Osteoblast (primary cell): ENCODE results near the gene GAPDH. TPM values are rescaled to one million over a fixed set of nuclear protein-coding genes. Genes with fewer than 3 reads are reported as not detected.

Source experiments
- DNase-seq: peaks from one replicate; pipeline ENCODE4 v3.0.0; 2011; ENCODE audit warnings: low spot score, mixed read lengths; ENCODE audit not compliant: insufficient read length; ENCODE audit errors: missing footprints
- H2AFZ ChIP-seq: 2 replicates; pipeline ENCODE4 v1.6.0; 2011; ENCODE audit warnings: mild to moderate bottlenecking, low read length
- H3K27ac ChIP-seq: 2 replicates; pipeline ENCODE4 v1.5.1; 2011; ENCODE audit warnings: mild to moderate bottlenecking, low read depth, low read length, moderate library complexity
- H3K27me3 ChIP-seq: 2 replicates; pipeline ENCODE4 v1.6.0; 2012; ENCODE audit warnings: mild to moderate bottlenecking, control low read depth, inconsistent platforms, low read length, moderate library complexity; ENCODE audit not compliant: insufficient read depth
- H3K36me3 ChIP-seq: 2 replicates; pipeline ENCODE4 v1.5.1; 2011; ENCODE audit warnings: mild to moderate bottlenecking, low read length, control low read depth, moderate library complexity; ENCODE audit not compliant: insufficient read depth
- H3K4me1 ChIP-seq: 2 replicates; pipeline ENCODE4 v1.5.1; 2011; ENCODE audit warnings: mild to moderate bottlenecking, low read length, control low read depth, moderate library complexity; ENCODE audit not compliant: insufficient read depth
- H3K4me2 ChIP-seq: 2 replicates; pipeline ENCODE4 v1.6.0; 2011; ENCODE audit warnings: mild to moderate bottlenecking, low read length; ENCODE audit not compliant: insufficient read depth
- H3K4me3 ChIP-seq: fragments of 200-600 bp; sonication (generic); 3 replicates; pipeline ENCODE4 v1.5.1; 2012; ENCODE audit warnings: mild to moderate bottlenecking, low read length, inconsistent platforms; ENCODE audit not compliant: insufficient read depth
- H3K79me2 ChIP-seq: 2 replicates; pipeline ENCODE4 v1.6.0; 2012; ENCODE audit warnings: mild to moderate bottlenecking, low read length, control low read depth, inconsistent platforms; ENCODE audit not compliant: insufficient read depth
- H3K9me3 ChIP-seq: 2 replicates; pipeline ENCODE4 v1.5.1; 2011; ENCODE audit warnings: low read depth, low read length, control low read depth
- H4K20me1 ChIP-seq: 2 replicates; pipeline ENCODE4 v1.6.0; 2012; ENCODE audit warnings: mild to moderate bottlenecking, low read length, control low read depth; ENCODE audit not compliant: insufficient read depth
- CTCF ChIP-seq: IDR thresholded peaks from 2 replicates; pipeline ENCODE4 v1.5.1; 2011; ENCODE audit warnings: mild to moderate bottlenecking, low read depth, low read length, moderate library complexity; ENCODE audit errors: extremely low read depth
- total RNA-seq: library from RNA; depleted of rRNA; stranded (reverse); fragments of >200 nt; gene quantifications from 2 replicates; pipeline ENCODE4 v1.2.3, GENCODE V29; 2012

GAPDH gene
- total RNA-seq, 1 donor: 5,173 TPM

DNA sequence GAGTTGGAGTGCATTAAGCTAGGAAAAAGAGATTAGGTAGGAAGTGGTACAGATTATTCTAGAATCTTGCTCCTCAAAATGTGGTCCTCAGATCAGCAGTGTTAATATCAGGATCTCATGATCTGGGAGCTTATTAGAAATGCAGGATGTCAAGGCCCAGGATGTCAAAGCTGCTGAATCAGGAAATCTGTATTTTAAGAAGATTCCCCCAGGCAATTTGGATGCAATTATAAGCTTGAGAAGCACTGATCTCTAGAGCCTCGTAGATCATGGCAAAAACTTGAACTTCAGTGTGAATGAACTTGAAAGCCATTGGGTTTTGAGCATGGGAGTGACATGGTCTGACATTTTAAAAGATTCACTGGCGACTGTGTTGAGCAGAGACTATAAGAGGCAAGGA, 33.9 kb upstream of the GAPDH start:
- no peak overlapping the region for H2AFZ ChIP-seq
- no peak overlapping the region for H3K4me2 ChIP-seq
- H3K4me3 ChIP-seq: no peak overlapping the region
- H3K27ac ChIP-seq: no peak overlapping the region
- H3K4me1 ChIP-seq: peaks cover under 1% of the 10 kb centered on the region
- peaks cover 54% of the 10 kb centered on the region for H3K36me3 ChIP-seq
- no peaks in the 10 kb centered on the region for H3K27me3 ChIP-seq
- TF ChIP-seq CTCF: no peak
- no peaks in the 10 kb centered on the region for H3K9me3 ChIP-seq
- H4K20me1 ChIP-seq: no peaks in the 10 kb centered on the region
- H3K79me2 ChIP-seq: peaks cover 61% of the 10 kb centered on the region
- DNase-seq: no peak

GRCh38 chr12:6507102-6507998, 27.0 kb upstream of the GAPDH start:
- Histone ChIP-seq H3K79me2 (peaks cover 53% of the 10 kb centered on the region), H3K4me1 (peaks cover 8% of the 10 kb centered on the region)

DNA sequence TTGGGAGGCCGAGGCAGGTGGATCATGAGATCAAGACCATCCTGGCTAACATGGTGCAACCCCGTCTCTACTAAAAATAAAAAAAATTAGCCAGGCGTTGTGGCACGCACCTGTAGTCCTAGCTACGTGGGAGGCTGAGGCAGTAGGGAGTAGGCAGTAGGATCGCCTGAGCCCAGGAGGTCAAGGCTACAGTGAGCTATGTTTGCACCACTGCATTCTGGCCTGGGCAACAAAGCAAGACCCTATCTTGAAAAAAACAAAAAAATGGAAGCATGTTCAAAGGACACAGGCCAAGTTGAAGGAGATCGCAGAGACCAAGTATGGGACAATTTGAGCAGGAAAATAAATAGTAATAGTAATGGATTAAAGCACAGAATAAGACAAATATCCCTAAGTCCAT, 26.2 kb upstream of the GAPDH start:
- peaks cover 44% of the 10 kb centered on the region for H3K36me3 ChIP-seq
- no peaks in the 10 kb centered on the region for H3K9me3 ChIP-seq
- peak overlapping the region; percentile 58 for H3K27ac ChIP-seq
- H2AFZ ChIP-seq: no peak overlapping the region
- H3K4me3 ChIP-seq: no peak overlapping the region
- no peaks in the 10 kb centered on the region for H3K27me3 ChIP-seq
- peaks cover 8% of the 10 kb centered on the region for H3K4me1 ChIP-seq
- TF ChIP-seq CTCF: no peak
- no peaks in the 10 kb centered on the region for H4K20me1 ChIP-seq
- peaks cover 47% of the 10 kb centered on the region for H3K79me2 ChIP-seq
- no peak for DNase-seq
- H3K4me2 ChIP-seq: no peak overlapping the region

More at GRCh38 chr12:6507102-6507998, 27.0 kb upstream of the GAPDH start:
- Histone ChIP-seq H3K27ac (peak overlapping the region; percentile 58), H3K4me3 (no peak overlapping the region), H3K27me3 (no peaks in the 10 kb centered on the region), H4K20me1 (no peaks in the 10 kb centered on the region), H2AFZ (peak overlapping the region; percentile 66), H3K9me3 (no peaks in the 10 kb centered on the region), H3K4me2 (no peak overlapping the region), H3K36me3 (peaks cover 43% of the 10 kb centered on the region)
- no peak for TF ChIP-seq CTCF
- peak; percentile 50 for DNase-seq

DNA sequence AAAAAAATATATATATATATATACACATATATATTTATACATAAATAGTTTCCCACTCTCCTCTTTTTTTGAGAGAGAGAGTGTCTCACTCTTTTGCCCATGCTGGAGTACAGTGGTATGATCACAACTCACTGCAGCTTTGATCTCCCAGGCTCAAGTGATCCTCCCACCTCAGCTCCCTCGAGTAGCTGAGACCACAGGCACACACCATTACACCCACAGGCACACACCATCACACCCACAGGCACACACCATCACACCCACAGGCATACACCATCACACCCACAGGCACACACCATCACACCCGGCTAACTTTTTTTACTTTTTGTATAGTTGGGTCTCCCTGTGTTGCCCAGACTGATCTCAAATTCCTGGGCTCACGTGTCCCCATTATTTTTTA, 14.1 kb upstream of the GAPDH start:
- Histone ChIP-seq H3K79me2 (no peaks in the 10 kb centered on the region), H3K4me3 (no peak overlapping the region), H3K27ac (no peak overlapping the region), H3K4me1 (no peaks in the 10 kb centered on the region), H3K4me2 (no peak overlapping the region), H2AFZ (no peak overlapping the region), H3K36me3 (peaks cover 83% of the 10 kb centered on the region), H4K20me1 (no peaks in the 10 kb centered on the region), H3K27me3 (no peaks in the 10 kb centered on the region), H3K9me3 (no peaks in the 10 kb centered on the region)
- no peak for TF ChIP-seq CTCF
- no peak for DNase-seq
